Measurements from ENCODE around the gene FSTL1.

Gene FSTL1

GRCh38 chr3:120468635-120469295, 18.0 kb upstream of the FSTL1 start:
- Histone ChIP-seq H3K36me3 (ENCODE audit: control insufficient read depth, insufficient read depth, low read length) (no peaks in the 10 kb centered on the region), H3K27ac (ENCODE audit: low read depth, low read length, severe bottlenecking) (peak overlapping the region; percentile 85), H3K9me3 (ENCODE audit: control insufficient read depth, low read length) (peaks cover 7% of the 10 kb centered on the region), H3K4me3 (ENCODE audit: extremely low read depth, insufficient read depth, low read length, poor library complexity, severe bottlenecking) (no peak overlapping the region), H3K4me1 (ENCODE audit: control insufficient read depth, insufficient read depth, low read length, poor library complexity, severe bottlenecking) (peaks cover 41% of the 10 kb centered on the region)
- WGBS, 2 experiments (ENCODE audit: insufficient coverage in 2 of 2) = 75 to 87% methylated on average over 4 of the region's 5 CpGs

DNA sequence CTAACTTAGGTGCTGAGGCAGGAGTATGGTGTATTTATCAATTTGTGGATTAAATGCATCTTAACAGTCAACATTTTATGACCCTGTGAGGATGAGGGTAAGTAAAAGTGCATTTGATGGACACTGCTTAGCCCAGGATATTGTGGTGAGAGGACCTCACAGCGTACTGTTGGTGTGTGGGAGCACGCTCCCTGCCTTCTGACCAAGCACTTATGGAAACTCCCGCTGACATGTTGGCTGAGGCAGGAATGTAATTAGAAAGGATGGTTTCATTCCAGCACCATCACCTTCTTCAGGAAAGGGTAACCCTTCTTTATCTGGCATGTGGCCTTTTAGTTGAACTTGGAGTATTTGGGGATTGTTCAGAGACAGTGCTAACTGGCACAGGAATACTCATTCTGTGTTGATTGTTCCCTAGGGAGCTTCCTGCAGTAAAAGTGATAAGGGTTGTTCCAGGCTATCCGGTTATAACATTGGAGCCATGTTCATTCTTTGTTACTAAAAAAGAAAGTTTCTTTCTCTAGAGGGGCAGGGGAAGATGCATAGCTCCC, 11.7 kb upstream of the FSTL1 start:
- 57% methylated on average over 1 of the region's 4 CpGs; no CpG with 5 or more reads in 1 of the 2 experiments for WGBS, 2 experiments (ENCODE audit: insufficient coverage in 2 of 2)
- H3K4me3 ChIP-seq (ENCODE audit: extremely low read depth, insufficient read depth, low read length, poor library complexity, severe bottlenecking) = no peak overlapping the region
- H3K9me3 ChIP-seq (ENCODE audit: control insufficient read depth, low read length) = no peaks in the 10 kb centered on the region
- no peak overlapping the region for H3K27ac ChIP-seq (ENCODE audit: low read depth, low read length, severe bottlenecking)
- H3K36me3 ChIP-seq (ENCODE audit: control insufficient read depth, insufficient read depth, low read length) = no peaks in the 10 kb centered on the region
- H3K4me1 ChIP-seq (ENCODE audit: control insufficient read depth, insufficient read depth, low read length, poor library complexity, severe bottlenecking) = no peaks in the 10 kb centered on the region

DNA sequence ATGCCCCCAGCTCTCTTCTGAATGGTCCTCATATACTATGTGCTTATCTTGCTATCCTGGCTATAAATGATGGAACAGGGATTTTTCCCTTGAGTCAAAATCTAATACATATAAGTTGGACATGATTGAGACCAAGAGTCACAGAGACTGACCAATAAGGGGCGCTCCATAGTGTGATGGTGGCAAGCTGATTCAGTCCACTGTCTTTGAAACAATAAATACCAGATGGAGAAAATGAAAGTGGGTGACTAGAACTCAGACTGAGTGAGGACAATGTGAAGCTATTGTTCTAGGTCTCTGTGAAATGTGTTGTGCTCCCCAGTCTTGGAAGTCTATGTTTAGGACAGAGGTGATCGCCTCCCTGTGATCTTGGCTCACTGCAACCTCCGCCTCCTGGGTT, 10.6 kb upstream of the FSTL1 start:
- H3K36me3 ChIP-seq (ENCODE audit: control insufficient read depth, insufficient read depth, low read length) = no peaks in the 10 kb centered on the region
- H3K27ac ChIP-seq (ENCODE audit: low read depth, low read length, severe bottlenecking) = no peak overlapping the region
- H3K9me3 ChIP-seq (ENCODE audit: control insufficient read depth, low read length) = no peaks in the 10 kb centered on the region
- WGBS, 2 experiments (ENCODE audit: insufficient coverage in 2 of 2) = 79 to 83% methylated on average over 1 to 3 of the region's 3 CpGs
- no peak overlapping the region for H3K4me3 ChIP-seq (ENCODE audit: extremely low read depth, insufficient read depth, low read length, poor library complexity, severe bottlenecking)
- H3K4me1 ChIP-seq (ENCODE audit: control insufficient read depth, insufficient read depth, low read length, poor library complexity, severe bottlenecking) = no peaks in the 10 kb centered on the region

- no peaks in the 10 kb centered on the region for H3K36me3 ChIP-seq (ENCODE audit: control insufficient read depth, insufficient read depth, low read length)
- WGBS, 2 experiments (ENCODE audit: insufficient coverage in 2 of 2) = 92 to 94% methylated on average over 9 of the region's 9 CpGs
- H3K4me1 ChIP-seq (ENCODE audit: control insufficient read depth, insufficient read depth, low read length, poor library complexity, severe bottlenecking) = no peaks in the 10 kb centered on the region
- H3K4me3 ChIP-seq (ENCODE audit: extremely low read depth, insufficient read depth, low read length, poor library complexity, severe bottlenecking) = no peak overlapping the region
- H3K9me3 ChIP-seq (ENCODE audit: control insufficient read depth, low read length) = no peaks in the 10 kb centered on the region
- H3K27ac ChIP-seq (ENCODE audit: low read depth, low read length, severe bottlenecking) = no peak overlapping the region
These were observed 10.1 kb upstream of the FSTL1 start for GRCh38 chr3:120460862-120461261.

DNA sequence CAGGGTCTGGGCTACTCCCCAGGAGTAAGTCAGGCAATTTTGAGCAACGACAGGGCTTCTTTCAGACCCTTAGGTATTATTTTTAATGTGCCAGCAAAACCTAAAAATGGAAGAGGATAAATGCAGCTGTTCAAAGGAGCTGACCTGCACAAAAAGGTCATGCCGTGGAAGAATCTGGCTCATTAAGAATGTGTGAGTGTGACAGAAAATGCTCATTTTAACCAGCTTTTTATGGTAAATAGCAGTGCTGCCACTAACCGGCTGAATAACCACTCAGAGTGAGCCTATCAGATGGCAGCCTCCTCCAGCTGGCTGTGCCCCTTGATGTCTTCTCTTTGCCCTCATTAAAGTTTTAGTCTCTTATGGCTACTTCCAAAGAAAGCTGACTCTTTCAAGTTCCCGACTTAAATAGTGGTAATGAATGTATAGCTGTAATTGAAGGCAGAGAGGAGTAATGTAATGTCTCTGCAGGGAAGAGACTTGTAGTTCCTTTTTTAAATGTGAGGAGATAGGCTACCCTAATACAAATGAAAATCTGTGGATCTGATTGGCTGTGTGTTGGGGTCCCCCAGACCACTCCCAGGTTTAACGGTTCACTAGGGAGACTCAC, 9.5 kb upstream of the FSTL1 start:
- no peaks in the 10 kb centered on the region for H3K36me3 ChIP-seq (ENCODE audit: control insufficient read depth, insufficient read depth, low read length)
- 87 to 89% methylated on average over 3 to 5 of the region's 5 CpGs for WGBS, 2 experiments (ENCODE audit: insufficient coverage in 2 of 2)
- H3K9me3 ChIP-seq (ENCODE audit: control insufficient read depth, low read length) = no peaks in the 10 kb centered on the region
- no peak overlapping the region for H3K27ac ChIP-seq (ENCODE audit: low read depth, low read length, severe bottlenecking)
- H3K4me3 ChIP-seq (ENCODE audit: extremely low read depth, insufficient read depth, low read length, poor library complexity, severe bottlenecking) = no peak overlapping the region
- H3K4me1 ChIP-seq (ENCODE audit: control insufficient read depth, insufficient read depth, low read length, poor library complexity, severe bottlenecking) = no peaks in the 10 kb centered on the region

- WGBS, 2 experiments (ENCODE audit: insufficient coverage in 2 of 2) = 81 to 82% methylated on average over 2 to 3 of the region's 3 CpGs
- no peak overlapping the region for H3K27ac ChIP-seq (ENCODE audit: low read depth, low read length, severe bottlenecking)
These were observed 8.4 kb upstream of the FSTL1 start for GRCh38 chr3:120459196-120459595.

GRCh38 chr3:120457827-120458226, 7.0 kb upstream of the FSTL1 start:
- Histone ChIP-seq H3K27ac (ENCODE audit: low read depth, low read length, severe bottlenecking) (no peak overlapping the region), H3K4me3 (ENCODE audit: extremely low read depth, insufficient read depth, low read length, poor library complexity, severe bottlenecking) (no peak overlapping the region), H3K36me3 (ENCODE audit: control insufficient read depth, insufficient read depth, low read length) (no peaks in the 10 kb centered on the region), H3K9me3 (ENCODE audit: control insufficient read depth, low read length) (no peaks in the 10 kb centered on the region), H3K4me1 (ENCODE audit: control insufficient read depth, insufficient read depth, low read length, poor library complexity, severe bottlenecking) (no peaks in the 10 kb centered on the region)

More at GRCh38 chr3:120459196-120459595, 8.4 kb upstream of the FSTL1 start:
- Histone ChIP-seq H3K36me3 (ENCODE audit: control insufficient read depth, insufficient read depth, low read length) (no peaks in the 10 kb centered on the region), H3K9me3 (ENCODE audit: control insufficient read depth, low read length) (no peaks in the 10 kb centered on the region), H3K4me3 (ENCODE audit: extremely low read depth, insufficient read depth, low read length, poor library complexity, severe bottlenecking) (no peak overlapping the region), H3K4me1 (ENCODE audit: control insufficient read depth, insufficient read depth, low read length, poor library complexity, severe bottlenecking) (no peaks in the 10 kb centered on the region)

GRCh38 chr3:120454076-120454689, 3.4 kb upstream of the FSTL1 start:
- no peaks in the 10 kb centered on the region for H3K9me3 ChIP-seq (ENCODE audit: control insufficient read depth, low read length)
- WGBS, 2 experiments (ENCODE audit: insufficient coverage in 2 of 2) = no CpG with 5 or more reads among the region's 1 CpG
- H3K4me3 ChIP-seq (ENCODE audit: extremely low read depth, insufficient read depth, low read length, poor library complexity, severe bottlenecking) = no peak overlapping the region
- no peak overlapping the region for H3K27ac ChIP-seq (ENCODE audit: low read depth, low read length, severe bottlenecking)
- peaks cover 3% of the 10 kb centered on the region for H3K36me3 ChIP-seq (ENCODE audit: control insufficient read depth, insufficient read depth, low read length)
- peaks cover 9% of the 10 kb centered on the region for H3K4me1 ChIP-seq (ENCODE audit: control insufficient read depth, insufficient read depth, low read length, poor library complexity, severe bottlenecking)

DNA sequence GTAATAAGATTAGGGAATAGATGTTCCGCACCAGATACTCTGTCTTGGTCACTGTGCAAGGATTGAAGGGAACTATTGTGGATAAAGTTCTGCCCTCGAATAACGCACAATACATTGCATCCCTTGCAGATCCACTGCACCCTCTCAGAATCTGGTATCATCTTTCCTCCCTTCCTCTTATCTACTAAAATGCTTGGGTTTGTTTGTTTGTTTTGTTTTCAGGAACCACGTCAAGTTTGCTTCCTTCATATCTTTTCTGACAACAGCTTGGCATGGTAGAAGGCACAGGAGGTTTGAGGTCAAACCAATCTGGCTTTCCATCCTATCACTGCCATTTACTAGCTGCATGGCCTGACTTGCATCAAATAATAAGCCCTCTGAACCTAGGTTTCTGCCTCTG, 2.0 kb upstream of the FSTL1 start:
- H3K27ac ChIP-seq (ENCODE audit: low read depth, low read length, severe bottlenecking) = no peak overlapping the region
- WGBS, 2 experiments (ENCODE audit: insufficient coverage in 2 of 2) = no CpG with 5 or more reads among the region's 4 CpGs
- H3K9me3 ChIP-seq (ENCODE audit: control insufficient read depth, low read length) = no peaks in the 10 kb centered on the region
- H3K4me3 ChIP-seq (ENCODE audit: extremely low read depth, insufficient read depth, low read length, poor library complexity, severe bottlenecking) = no peak overlapping the region
- H3K4me1 ChIP-seq (ENCODE audit: control insufficient read depth, insufficient read depth, low read length, poor library complexity, severe bottlenecking) = peaks cover 17% of the 10 kb centered on the region
- peaks cover 5% of the 10 kb centered on the region for H3K36me3 ChIP-seq (ENCODE audit: control insufficient read depth, insufficient read depth, low read length)

DNA sequence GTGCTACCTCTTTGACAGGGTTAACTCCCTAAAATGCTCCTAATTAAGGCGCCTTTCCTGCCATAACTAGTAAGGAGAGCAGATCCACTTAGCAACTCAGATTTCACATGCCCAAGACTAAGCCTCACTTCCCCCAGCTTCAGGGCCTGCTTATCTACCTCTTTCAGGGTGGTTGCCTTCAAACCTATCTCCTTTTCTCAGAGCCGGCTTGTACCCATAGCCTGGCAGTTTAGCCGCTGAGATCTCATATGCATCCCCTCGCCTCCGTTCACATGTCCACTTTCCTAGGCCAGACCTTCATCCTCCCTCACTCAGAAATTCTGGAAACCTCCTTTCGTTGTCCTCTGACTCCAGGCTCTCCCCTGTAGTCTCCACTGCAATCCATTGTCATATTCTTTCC, 1.0 kb upstream of the FSTL1 start:
- 85 to 90% methylated on average over 6 of the region's 6 CpGs for WGBS, 2 experiments (ENCODE audit: insufficient coverage in 2 of 2)
- H3K4me1 ChIP-seq (ENCODE audit: control insufficient read depth, insufficient read depth, low read length, poor library complexity, severe bottlenecking) = peaks cover 25% of the 10 kb centered on the region
- no peaks in the 10 kb centered on the region for H3K9me3 ChIP-seq (ENCODE audit: control insufficient read depth, low read length)
- H3K36me3 ChIP-seq (ENCODE audit: control insufficient read depth, insufficient read depth, low read length) = peaks cover 16% of the 10 kb centered on the region
- peak overlapping the region; percentile 84 for H3K4me3 ChIP-seq (ENCODE audit: extremely low read depth, insufficient read depth, low read length, poor library complexity, severe bottlenecking)
- no peak overlapping the region for H3K27ac ChIP-seq (ENCODE audit: low read depth, low read length, severe bottlenecking)
